Measurements from ENCODE around the gene HIPK4. TPM values are rescaled to one million over a fixed set of nuclear protein-coding genes. Genes with fewer than 3 reads are reported as not detected.

The HIPK4 gene
- total RNA-seq, 1 experiment from 2014 or later = not detected

DNA sequence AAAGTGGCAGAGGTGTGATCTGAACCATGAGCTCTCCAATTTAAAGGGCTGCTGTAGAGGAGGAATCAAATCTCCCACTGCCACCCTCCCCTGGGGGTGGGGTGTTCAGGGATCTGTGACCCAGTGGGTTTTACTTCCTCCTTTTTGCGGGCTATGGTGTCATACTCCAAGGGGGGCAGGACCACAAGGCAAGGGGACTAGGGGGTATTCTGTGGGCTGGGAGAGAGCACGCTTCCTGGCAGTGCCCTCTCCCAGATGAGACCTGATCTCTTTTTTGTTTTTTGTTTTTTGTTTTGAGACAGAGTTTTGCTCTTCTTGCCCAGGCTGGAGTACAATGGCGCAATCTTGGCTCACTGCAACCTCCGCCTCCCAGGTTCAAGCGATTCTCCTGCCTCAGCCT lies 31.2 kb downstream of the HIPK4 start:
- ChIA-PET CTCF (no interaction called here), POLR2A (ENCODE audit: unreplicated experiment) (no interaction called here)
- Histone ChIP-seq H3K9me2 (replicated peaks; ENCODE audit: low read length) (no peaks in the 10 kb centered on the region), H3K4me2 (ENCODE audit: low read length) (no peak overlapping the region), H4K20me1 (ENCODE audit: low read length) (no peaks in the 10 kb centered on the region), H3K27ac (ENCODE audit: low read length) (no peak overlapping the region), H3F3A (ENCODE audit: low read length, unreplicated experiment) (no peaks in the 10 kb centered on the region), H3K4me1 (ENCODE audit: insufficient read depth, low read length) (no peaks in the 10 kb centered on the region), H3K79me2 (ENCODE audit: low read length) (no peaks in the 10 kb centered on the region), H3K9ac (ENCODE audit: low read length) (no peak overlapping the region), H2AFZ (ENCODE audit: low read length) (no peak overlapping the region), H3K9me3 (ENCODE audit: low read length) (no peaks in the 10 kb centered on the region), H3K27me3 (ENCODE audit: low read length) (no peaks in the 10 kb centered on the region), H3K36me3 (ENCODE audit: low read depth, low read length) (no peaks in the 10 kb centered on the region), H3K4me3 (ENCODE audit: low read length) (no peak overlapping the region)
- ATAC-seq (no peak), DNase-seq (no peak)
- BruUV-seq (replicated peaks) = no TSS peak
- TF ChIP-seq, protein P1, sequence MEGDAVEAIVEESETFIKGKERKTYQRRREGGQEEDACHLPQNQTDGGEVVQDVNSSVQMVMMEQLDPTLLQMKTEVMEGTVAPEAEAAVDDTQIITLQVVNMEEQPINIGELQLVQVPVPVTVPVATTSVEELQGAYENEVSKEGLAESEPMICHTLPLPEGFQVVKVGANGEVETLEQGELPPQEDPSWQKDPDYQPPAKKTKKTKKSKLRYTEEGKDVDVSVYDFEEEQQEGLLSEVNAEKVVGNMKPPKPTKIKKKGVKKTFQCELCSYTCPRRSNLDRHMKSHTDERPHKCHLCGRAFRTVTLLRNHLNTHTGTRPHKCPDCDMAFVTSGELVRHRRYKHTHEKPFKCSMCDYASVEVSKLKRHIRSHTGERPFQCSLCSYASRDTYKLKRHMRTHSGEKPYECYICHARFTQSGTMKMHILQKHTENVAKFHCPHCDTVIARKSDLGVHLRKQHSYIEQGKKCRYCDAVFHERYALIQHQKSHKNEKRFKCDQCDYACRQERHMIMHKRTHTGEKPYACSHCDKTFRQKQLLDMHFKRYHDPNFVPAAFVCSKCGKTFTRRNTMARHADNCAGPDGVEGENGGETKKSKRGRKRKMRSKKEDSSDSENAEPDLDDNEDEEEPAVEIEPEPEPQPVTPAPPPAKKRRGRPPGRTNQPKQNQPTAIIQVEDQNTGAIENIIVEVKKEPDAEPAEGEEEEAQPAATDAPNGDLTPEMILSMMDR (conservative IDR thresholded peaks at IDR 0.05; ENCODE audit: low read depth, low read length) = no peak
- TF ChIP-seq EZH2phosphoT487 (IDR thresholded peaks at IDR 0.05; ENCODE audit: borderline replicate concordance, low read length) (no peak), EZH2 (IDR thresholded peaks at IDR 0.05; ENCODE audit: low read length, unreplicated experiment) (no peak)
- intact Hi-C loops (cut with micrococcal nuclease) = no loop called here

DNA sequence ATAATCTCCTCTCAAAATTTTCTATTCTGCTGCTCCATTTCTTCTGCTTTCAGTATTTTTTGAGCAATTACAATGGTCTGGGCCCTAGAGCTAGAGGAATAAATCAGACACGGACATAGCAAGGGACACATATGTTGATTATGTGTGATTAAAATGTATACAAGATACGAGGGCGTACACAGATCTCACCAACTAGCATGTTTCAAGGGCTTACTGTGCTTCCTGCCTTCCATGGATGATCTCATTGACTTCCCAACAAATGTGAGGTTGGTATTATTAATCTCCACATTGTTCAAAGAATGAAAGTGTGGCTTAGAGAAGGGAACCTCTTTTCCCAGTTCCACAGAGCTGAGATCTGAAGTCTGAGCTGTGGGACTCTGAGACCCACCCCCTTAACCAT lies 32.3 kb downstream of the HIPK4 start:
- TF ChIP-seq EZH2phosphoT487 (IDR thresholded peaks at IDR 0.05; ENCODE audit: borderline replicate concordance, low read length) (no peak), EZH2 (IDR thresholded peaks at IDR 0.05; ENCODE audit: low read length, unreplicated experiment) (no peak)
- TF ChIP-seq, protein P1 (conservative IDR thresholded peaks at IDR 0.05; ENCODE audit: low read depth, low read length) = no peak
- H3K4me2 ChIP-seq (ENCODE audit: low read length) = no peak overlapping the region
- intact Hi-C loops (cut with micrococcal nuclease) = no loop called here
- ChIA-PET CTCF (no interaction called here), POLR2A (ENCODE audit: unreplicated experiment) (no interaction called here)
- DNase-seq (no peak), ATAC-seq (no peak)
- no peaks in the 10 kb centered on the region for H3K27me3 ChIP-seq (ENCODE audit: low read length)
- no peaks in the 10 kb centered on the region for H3K36me3 ChIP-seq (ENCODE audit: low read depth, low read length)
- no peaks in the 10 kb centered on the region for H4K20me1 ChIP-seq (ENCODE audit: low read length)
- H3K9me2 ChIP-seq (replicated peaks; ENCODE audit: low read length) = no peaks in the 10 kb centered on the region
- no peaks in the 10 kb centered on the region for H3K79me2 ChIP-seq (ENCODE audit: low read length)
- BruUV-seq (replicated peaks) = no TSS peak
- H3K27ac ChIP-seq (ENCODE audit: low read length) = no peak overlapping the region
- no peak overlapping the region for H3K4me3 ChIP-seq (ENCODE audit: low read length)
- no peaks in the 10 kb centered on the region for H3K4me1 ChIP-seq (ENCODE audit: insufficient read depth, low read length)
- no peaks in the 10 kb centered on the region for H3F3A ChIP-seq (ENCODE audit: low read length, unreplicated experiment)
- H3K9me3 ChIP-seq (ENCODE audit: low read length) = no peaks in the 10 kb centered on the region
- H3K9ac ChIP-seq (ENCODE audit: low read length) = no peak overlapping the region
- H2AFZ ChIP-seq (ENCODE audit: low read length) = no peak overlapping the region

- no peak overlapping the region for H3K9ac ChIP-seq (ENCODE audit: low read length)
Observed at GRCh38 chr19:40356681-40357595, 33.0 kb downstream of the HIPK4 start.

More at GRCh38 chr19:40356681-40357595, 33.0 kb downstream of the HIPK4 start:
- DNase-seq = no peak
- Histone ChIP-seq H3K4me1 (ENCODE audit: insufficient read depth, low read length) (no peaks in the 10 kb centered on the region), H3K9me2 (replicated peaks; ENCODE audit: low read length) (no peaks in the 10 kb centered on the region), H3K79me2 (ENCODE audit: low read length) (no peaks in the 10 kb centered on the region), H4K20me1 (ENCODE audit: low read length) (no peaks in the 10 kb centered on the region), H3K4me2 (ENCODE audit: low read length) (no peak overlapping the region), H3F3A (ENCODE audit: low read length, unreplicated experiment) (no peaks in the 10 kb centered on the region), H3K9me3 (ENCODE audit: low read length) (no peaks in the 10 kb centered on the region), H3K36me3 (ENCODE audit: low read depth, low read length) (no peaks in the 10 kb centered on the region), H3K27ac (ENCODE audit: low read length) (no peak overlapping the region), H2AFZ (ENCODE audit: low read length) (no peak overlapping the region), H3K27me3 (ENCODE audit: low read length) (no peaks in the 10 kb centered on the region), H3K4me3 (ENCODE audit: low read length) (no peak overlapping the region)
- ChIA-PET POLR2A (ENCODE audit: unreplicated experiment) (no interaction called here), CTCF (no interaction called here)
- TF ChIP-seq, protein P1 (conservative IDR thresholded peaks at IDR 0.05; ENCODE audit: low read depth, low read length) = no peak
- TF ChIP-seq EZH2 (IDR thresholded peaks at IDR 0.05; ENCODE audit: low read length, unreplicated experiment) = no peak
- BruUV-seq (replicated peaks) = no TSS peak
- no peak for ATAC-seq
- intact Hi-C loops (cut with micrococcal nuclease) = no loop called here

Measured in PC-3 (cell line).